HUDEP-2 (cell line): Measurements from ENCODE around the gene ABCA6.

ENCODE experiments used
- DNase-seq, 76 experiments: peaks; one replicate each; lab custom pipeline; 2025; ENCODE audit not compliant: unreplicated experiment in 76 of 76; lab: John Stamatoyannopoulos, UW

Gene ABCA6

GRCh38 chr17:69056179-69056823 is 85.4 kb downstream of the ABCA6 start:
- DNase-seq, result no peak

- DNase-seq, result no peak
These were observed 86.4 kb downstream of the ABCA6 start for GRCh38 chr17:69055334-69055733.

- DNase-seq, result no peak
These were observed 90.5 kb downstream of the ABCA6 start for GRCh38 chr17:69050999-69051775.

- DNase-seq, result no peak
These were observed 93.1 kb downstream of the ABCA6 start for GRCh38 chr17:69048634-69049033.

GRCh38 chr17:69047368-69048263 is 94.1 kb downstream of the ABCA6 start:
- DNase-seq, result peak in 74 of 76 experiments; percentile 8 to 89 (median 64)

GRCh38 chr17:69046121-69046807 is 95.4 kb downstream of the ABCA6 start:
- no peak for DNase-seq

GRCh38 chr17:69045646-69046045 is 96.0 kb downstream of the ABCA6 start:
- no peak for DNase-seq

- DNase-seq, result no peak
These were observed 97.3 kb downstream of the ABCA6 start for GRCh38 chr17:69044371-69044770.

- no peak for DNase-seq
These were observed 98.5 kb downstream of the ABCA6 start for GRCh38 chr17:69043098-69043734.

GRCh38 chr17:69042308-69042707 is 99.4 kb downstream of the ABCA6 start:
- no peak for DNase-seq

- no peak for DNase-seq
These were observed 109.9 kb downstream of the ABCA6 start for GRCh38 chr17:69031839-69032238.

GRCh38 chr17:69030169-69030568 is 111.5 kb downstream of the ABCA6 start:
- DNase-seq, result no peak
